H9 (cell line): ENCODE data around the gene TJP2. TPM values are rescaled to one million over a fixed set of nuclear protein-coding genes. Genes with fewer than 3 reads are reported as not detected.

Source experiments
- DNase-seq: peaks from one replicate; pipeline ENCODE4 v3.0.0-alpha.2; 2017
- H2AFZ ChIP-seq: one replicate; pipeline ENCODE4 v1.6.1; 2013; ENCODE audit warnings: mild to moderate bottlenecking, low read length, control low read depth, moderate library complexity
- H2AK5ac ChIP-seq: 2 replicates; pipeline ENCODE4 v1.6.1; 2013; ENCODE audit warnings: low read length, control low read depth, mixed read lengths; ENCODE audit not compliant: insufficient read length
- H2BK120ac ChIP-seq: one replicate; pipeline ENCODE4 v1.6.1; 2013; ENCODE audit warnings: low read depth, mild to moderate bottlenecking, low read length, control low read depth, inconsistent platforms; ENCODE audit not compliant: poor library complexity, severe bottlenecking
- H2BK12ac ChIP-seq: 2 replicates; pipeline ENCODE4 v1.6.1; 2013; ENCODE audit warnings: low read length, control low read depth, mixed read lengths, low read depth; ENCODE audit not compliant: insufficient read length
- H2BK15ac ChIP-seq: 2 replicates; pipeline ENCODE4 v1.6.1; 2013; ENCODE audit warnings: low read depth, low read length, control low read depth
- H2BK20ac ChIP-seq: one replicate; pipeline ENCODE4 v1.6.1; 2013; ENCODE audit warnings: low read depth, mild to moderate bottlenecking, low read length, control low read depth, inconsistent platforms; ENCODE audit not compliant: poor library complexity, severe bottlenecking
- H2BK5ac ChIP-seq: 2 replicates; pipeline ENCODE4 v1.6.1; 2013; ENCODE audit warnings: low read length, control low read depth, mixed read lengths; ENCODE audit not compliant: insufficient read length
- H3K14ac ChIP-seq: 2 replicates; pipeline ENCODE4 v1.6.1; 2013; ENCODE audit warnings: low read length, control low read depth; ENCODE audit not compliant: insufficient read depth
- H3K18ac ChIP-seq: 2 replicates; pipeline ENCODE4 v1.6.1; 2013; ENCODE audit warnings: low read depth, mild to moderate bottlenecking, mixed read lengths, low read length, control low read depth; ENCODE audit not compliant: insufficient read length
- H3K23ac ChIP-seq: 2 replicates; pipeline ENCODE4 v1.6.1; 2013; ENCODE audit warnings: low read length, control low read depth, mixed read lengths, low read depth; ENCODE audit not compliant: insufficient read length
- H3K23me2 ChIP-seq: 2 replicates; pipeline ENCODE4 v1.6.1; 2013; ENCODE audit warnings: low read depth, mild to moderate bottlenecking, mixed read lengths, low read length, control low read depth; ENCODE audit not compliant: insufficient read length, poor library complexity, severe bottlenecking
- H3K27ac ChIP-seq: 2 replicates; pipeline ENCODE4 v1.5.1; 2013; ENCODE audit warnings: low read length, control low read depth, mixed read lengths, low read depth; ENCODE audit not compliant: insufficient read length
- H3K27me3 ChIP-seq: 2 replicates; pipeline ENCODE4 v1.6.1; 2013; ENCODE audit warnings: low read length, control low read depth, inconsistent platforms; ENCODE audit not compliant: insufficient read depth
- H3K4ac ChIP-seq: 2 replicates; pipeline ENCODE4 v1.6.1; 2013; ENCODE audit warnings: low read depth, mild to moderate bottlenecking, control low read depth, inconsistent platforms, low read length, moderate library complexity
- H3K4me1 ChIP-seq: 2 replicates; pipeline ENCODE4 v1.6.1; 2013; ENCODE audit warnings: low read length, control low read depth, inconsistent platforms; ENCODE audit not compliant: insufficient read depth
- H3K4me2 ChIP-seq: 2 replicates; pipeline ENCODE4 v1.6.1; 2013; ENCODE audit warnings: low read length, control low read depth, mixed read lengths; ENCODE audit not compliant: insufficient read length, insufficient read depth
- H3K56ac ChIP-seq: 2 replicates; pipeline ENCODE4 v1.6.1; 2013; ENCODE audit warnings: low read depth, mild to moderate bottlenecking, mixed read lengths, low read length, control low read depth; ENCODE audit not compliant: insufficient read length
- H3K79me1 ChIP-seq: 2 replicates; pipeline ENCODE4 v1.6.1; 2013; ENCODE audit warnings: low read depth, mild to moderate bottlenecking, moderate library complexity, low read length, control low read depth, inconsistent platforms; ENCODE audit not compliant: insufficient read depth, poor library complexity, severe bottlenecking
- H3K79me2 ChIP-seq: 2 replicates; pipeline ENCODE4 v1.6.1; 2013; ENCODE audit warnings: low read length, control low read depth, inconsistent platforms; ENCODE audit not compliant: insufficient read depth
- H3K9ac ChIP-seq: 2 replicates; pipeline ENCODE4 v1.6.1; 2013; ENCODE audit warnings: low read length, control low read depth, mixed read lengths; ENCODE audit not compliant: insufficient read length; ENCODE audit errors: extremely low read depth
- H3K9me3 ChIP-seq: one replicate; pipeline ENCODE4 v1.6.1; 2013; ENCODE audit warnings: low read depth, low read length, inconsistent platforms; ENCODE audit not compliant: control insufficient read depth
- H3T11ph ChIP-seq: one replicate; pipeline ENCODE4 v1.6.1; 2013; ENCODE audit warnings: mild to moderate bottlenecking, low read length, control low read depth, inconsistent platforms
- H4K20me1 ChIP-seq: one replicate; pipeline ENCODE4 v1.6.1; 2013; ENCODE audit not compliant: control insufficient read depth, insufficient read length, insufficient read depth
- H4K5ac ChIP-seq: 2 replicates; pipeline ENCODE4 v1.6.1; 2013; ENCODE audit warnings: low read depth, mild to moderate bottlenecking, mixed read lengths, low read length, control low read depth; ENCODE audit not compliant: insufficient read length
- H4K8ac ChIP-seq: replicated peaks from 2 replicates; pipeline ENCODE4 v1.6.1; 2013; ENCODE audit warnings: low read length, control low read depth, mixed read lengths, low read depth; ENCODE audit not compliant: insufficient read length
- H4K91ac ChIP-seq: 2 replicates; pipeline ENCODE4 v1.6.1; 2013; ENCODE audit warnings: low read depth, mild to moderate bottlenecking, moderate library complexity, mixed read lengths, low read length, control low read depth; ENCODE audit not compliant: insufficient read length
- H3K27ac Mint-ChIP-seq, 3 experiments: 2 replicates in 2 of 3; 3 replicates in 1 of 3; pipeline ENCODE4 v1.8.0; 2020 to 2021; ENCODE audit warnings: mixed read lengths in 3 of 3, mild to moderate bottlenecking in 1 of 3, moderate library complexity in 1 of 3
- H3K27me3 Mint-ChIP-seq: 2 replicates; pipeline ENCODE4 v1.8.0; 2021; ENCODE audit warnings: low read depth, mild to moderate bottlenecking, moderate library complexity, mixed read lengths
- H3K36me3 Mint-ChIP-seq, 3 experiments: 2 replicates in 2 of 3; 3 replicates in 1 of 3; pipeline ENCODE4 v1.8.0; 2020 to 2021; ENCODE audit warnings: low read depth in 3 of 3, mixed read lengths in 3 of 3; ENCODE audit not compliant: insufficient read depth in 1 of 3
- H3K4me1 Mint-ChIP-seq, 2 experiments: 2 replicates each; pipeline ENCODE4 v1.8.0; 2020; ENCODE audit warnings: mixed read lengths in 2 of 2
- H3K4me3 Mint-ChIP-seq, 2 experiments: 2 replicates in 1 of 2; 3 replicates in 1 of 2; pipeline ENCODE4 v1.8.0; 2020 to 2021; ENCODE audit warnings: mild to moderate bottlenecking in 2 of 2, mixed read lengths in 2 of 2, moderate library complexity in 1 of 2
- H3K9me3 Mint-ChIP-seq, 2 experiments: 2 replicates in 1 of 2; 3 replicates in 1 of 2; pipeline ENCODE4 v1.8.0; 2020; ENCODE audit warnings: mild to moderate bottlenecking in 2 of 2, mixed read lengths in 2 of 2, moderate library complexity in 1 of 2
- WGBS: extraction: QIAGEN DNeasy Blood & Tissue Kit; methylation state at CpG from one replicate; pipeline ENCODE4 v1.1.7; 2013; ENCODE audit warnings: missing lambda C conversion rate, low lambda C conversion rate, mixed read lengths; ENCODE audit not compliant: insufficient read length; ENCODE audit errors: extremely low coverage; 5-methylcytosine and 5-hydroxymethylcytosine counted together
- total RNA-seq: library from RNA; stranded (reverse); gene quantifications from 2 replicates; pipeline ENCODE4 v1.2.1, GENCODE V29; 2021
- TF ChIP-seq, protein P1 (sequence below): fragments of 200-600 bp; sonication (generic); conservative IDR thresholded peaks from 3 replicates; pipeline ENCODE4 v1.8.0; 2021; ENCODE audit warnings: antibody characterized with exemption, mild to moderate bottlenecking

The TJP2 gene
- total RNA-seq, 1 experiment from 2014 or later, result 130 TPM

DNA sequence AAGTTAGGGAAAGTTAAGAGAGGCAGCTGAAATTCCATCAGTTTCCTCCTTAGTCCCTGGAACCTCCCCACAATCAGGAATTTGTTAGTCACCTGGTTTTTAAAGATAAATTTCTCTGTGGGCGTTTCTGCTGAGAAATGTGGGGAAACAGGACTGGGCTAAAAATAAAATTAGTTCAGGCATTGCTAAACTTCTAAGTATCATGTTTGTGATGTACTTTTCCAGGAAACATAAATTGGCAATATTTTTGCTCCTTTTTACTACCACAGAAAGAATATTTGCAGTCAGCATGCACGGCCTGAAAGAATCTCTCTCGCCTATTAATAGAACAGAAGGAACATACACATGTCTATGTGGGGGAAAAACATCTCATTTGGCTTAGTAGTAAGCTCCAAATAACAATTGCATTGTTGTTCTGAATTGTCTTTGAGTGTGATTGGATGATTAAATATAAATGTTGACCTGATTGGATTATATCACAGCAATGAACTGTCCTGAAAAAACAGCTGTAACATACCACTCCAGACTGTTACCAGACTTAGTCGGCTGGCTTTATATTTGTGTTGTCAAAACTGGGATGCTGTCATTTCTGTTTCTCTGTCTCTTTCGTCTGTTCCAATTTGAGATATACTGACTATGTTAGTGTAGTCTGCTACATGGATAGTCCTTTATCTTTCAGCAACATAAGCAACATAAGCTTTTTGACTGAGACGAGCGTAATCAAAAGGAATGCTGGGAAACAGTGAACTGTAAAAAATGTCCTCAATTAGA lies 12.9 kb downstream of the TJP2 start:
- TF ChIP-seq, protein P1, sequence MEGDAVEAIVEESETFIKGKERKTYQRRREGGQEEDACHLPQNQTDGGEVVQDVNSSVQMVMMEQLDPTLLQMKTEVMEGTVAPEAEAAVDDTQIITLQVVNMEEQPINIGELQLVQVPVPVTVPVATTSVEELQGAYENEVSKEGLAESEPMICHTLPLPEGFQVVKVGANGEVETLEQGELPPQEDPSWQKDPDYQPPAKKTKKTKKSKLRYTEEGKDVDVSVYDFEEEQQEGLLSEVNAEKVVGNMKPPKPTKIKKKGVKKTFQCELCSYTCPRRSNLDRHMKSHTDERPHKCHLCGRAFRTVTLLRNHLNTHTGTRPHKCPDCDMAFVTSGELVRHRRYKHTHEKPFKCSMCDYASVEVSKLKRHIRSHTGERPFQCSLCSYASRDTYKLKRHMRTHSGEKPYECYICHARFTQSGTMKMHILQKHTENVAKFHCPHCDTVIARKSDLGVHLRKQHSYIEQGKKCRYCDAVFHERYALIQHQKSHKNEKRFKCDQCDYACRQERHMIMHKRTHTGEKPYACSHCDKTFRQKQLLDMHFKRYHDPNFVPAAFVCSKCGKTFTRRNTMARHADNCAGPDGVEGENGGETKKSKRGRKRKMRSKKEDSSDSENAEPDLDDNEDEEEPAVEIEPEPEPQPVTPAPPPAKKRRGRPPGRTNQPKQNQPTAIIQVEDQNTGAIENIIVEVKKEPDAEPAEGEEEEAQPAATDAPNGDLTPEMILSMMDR, result no peak
- peaks cover 7% of the 10 kb centered on the region for H3K79me1 ChIP-seq
- H3K4me1 ChIP-seq, result peaks cover 3% of the 10 kb centered on the region; the same call in 1 of the 2 replicates
- no peak overlapping the region for H4K5ac ChIP-seq
- H4K8ac ChIP-seq, result no peak overlapping the region
- no peak overlapping the region for H2BK5ac ChIP-seq
- WGBS, result no CpG with 5 or more reads among the region's 7 CpGs
- H3K4me3 Mint-ChIP-seq, result no peak overlapping the region
- H3K56ac ChIP-seq, result no peak overlapping the region
- H3K27ac Mint-ChIP-seq, result no peak overlapping the region; a peak in 1 of 7 replicates
- H2BK20ac ChIP-seq, result no peak overlapping the region
- no peak overlapping the region for H2BK120ac ChIP-seq
- H3K79me2 ChIP-seq, result peaks cover 6% of the 10 kb centered on the region; the same call in 1 of the 2 replicates
- H2AFZ ChIP-seq, result no peak overlapping the region
- no peak overlapping the region for H3K4ac ChIP-seq
- H3K9me3 Mint-ChIP-seq, result no peaks in the 10 kb centered on the region
- H3K23ac ChIP-seq, result no peak overlapping the region
- H4K20me1 ChIP-seq, result no peaks in the 10 kb centered on the region
- no peaks in the 10 kb centered on the region for H3K23me2 ChIP-seq
- H3K4me2 ChIP-seq, result no peak overlapping the region
- H3K4me1 Mint-ChIP-seq, result peaks cover 11 to 23% of the 10 kb centered on the region in 2 experiments
- H3T11ph ChIP-seq, result no peak overlapping the region
- no peak overlapping the region for H3K14ac ChIP-seq
- no peaks in the 10 kb centered on the region for H3K27me3 ChIP-seq
- DNase-seq, result no peak
- no peaks in the 10 kb centered on the region for H3K27me3 Mint-ChIP-seq
- H3K18ac ChIP-seq, result no peak overlapping the region
- H2BK15ac ChIP-seq, result no peak overlapping the region
- H3K9me3 ChIP-seq, result no peaks in the 10 kb centered on the region
- H3K27ac ChIP-seq, result no peak overlapping the region
- no peak overlapping the region for H4K91ac ChIP-seq
- H2BK12ac ChIP-seq, result no peak overlapping the region
- no peak overlapping the region for H2AK5ac ChIP-seq
- peaks cover 0 to 11% (median 10%) of the 10 kb centered on the region in 3 experiments; a peak in 4 of 7 replicates for H3K36me3 Mint-ChIP-seq
- H3K9ac ChIP-seq, result no peak overlapping the region
